Stomach (tissue), 4 donors: Measurements from ENCODE around the gene OTUD7B.

ENCODE experiments used
- CTCF ChIP-seq, 7 experiments: fragments of 450-650 bp in 4 of 7; fragments of 200-600 bp in 3 of 7; sonication (generic) in 3 of 7; IDR thresholded peaks; one replicate each; pipeline ENCODE4 v1.5.1; 2016 to 2019; ENCODE audit warnings: antibody characterized with exemption in 7 of 7, control low read depth in 2 of 7, mild to moderate bottlenecking in 1 of 7
- POLR2AphosphoS5 ChIP-seq, 3 donors: sonication (generic); formaldehyde crosslinking; IDR thresholded peaks; one replicate each; pipeline ENCODE4 v1.6.1; 2016; ENCODE audit warnings: antibody characterized with exemption in 3 of 3

- no peak for TF ChIP-seq POLR2AphosphoS5 (IDR thresholded peaks at IDR 0.05)
- TF ChIP-seq CTCF (IDR thresholded peaks at IDR 0.05), result no peak
Observed at GRCh38 chr1:149993181-149993580, 17.3 kb downstream of the OTUD7B start.
